Stimulated activated CD4-positive, alpha-beta T cell treated with anti-CD3 and anti-CD28 coated beads, Interleukin-2, amount 100 ng/mL, for 4 hours (primary cell): ENCODE data around the gene NLGN1.

Source experiments
- DNase-seq: peaks from one replicate; pipeline ENCODE4 v3.0.0-alpha.2; 2020; ENCODE audit warnings: low read depth

The NLGN1 gene

GRCh38 chr3:174285242-174285864, 887.8 kb downstream of the NLGN1 start:
- DNase-seq, result no peak

- DNase-seq, result no peak
These were observed 890.2 kb downstream of the NLGN1 start for GRCh38 chr3:174287705-174288104.

- no peak for DNase-seq
These were observed 897.1 kb downstream of the NLGN1 start for GRCh38 chr3:174294616-174295015.

- no peak for DNase-seq
These were observed 898.0 kb downstream of the NLGN1 start for GRCh38 chr3:174295306-174296092.

GRCh38 chr3:174302746-174303315, 905.3 kb downstream of the NLGN1 start:
- no peak for DNase-seq

- no peak for DNase-seq
These were observed 906.5 kb downstream of the NLGN1 start for GRCh38 chr3:174303907-174304560.

- no peak for DNase-seq
These were observed 911.2 kb downstream of the NLGN1 start for GRCh38 chr3:174308736-174309135.

- DNase-seq, result no peak
These were observed 913.0 kb downstream of the NLGN1 start for GRCh38 chr3:174310475-174310983.

- DNase-seq, result no peak
These were observed 917.7 kb downstream of the NLGN1 start for GRCh38 chr3:174315225-174315624.

GRCh38 chr3:174317005-174317404, 919.5 kb downstream of the NLGN1 start:
- no peak for DNase-seq

- DNase-seq, result no peak
These were observed 920.6 kb downstream of the NLGN1 start for GRCh38 chr3:174318181-174318580.

GRCh38 chr3:174321548-174321947, 924.0 kb downstream of the NLGN1 start:
- DNase-seq, result no peak

GRCh38 chr3:174322789-174323188, 925.2 kb downstream of the NLGN1 start:
- no peak for DNase-seq

- no peak for DNase-seq
These were observed 927.6 kb downstream of the NLGN1 start for GRCh38 chr3:174325171-174325570.

GRCh38 chr3:174325834-174326700, 928.5 kb downstream of the NLGN1 start:
- DNase-seq, result no peak

- no peak for DNase-seq
These were observed 931.8 kb downstream of the NLGN1 start for GRCh38 chr3:174329321-174329720.

- no peak for DNase-seq
These were observed 932.8 kb downstream of the NLGN1 start for GRCh38 chr3:174330303-174330702.

GRCh38 chr3:174331095-174331800, 933.7 kb downstream of the NLGN1 start:
- no peak for DNase-seq

GRCh38 chr3:174332391-174332790, 934.8 kb downstream of the NLGN1 start:
- DNase-seq, result no peak

GRCh38 chr3:174333640-174334039, 936.1 kb downstream of the NLGN1 start:
- no peak for DNase-seq

GRCh38 chr3:174334111-174334510, 936.6 kb downstream of the NLGN1 start:
- no peak for DNase-seq
